Measurements from ENCODE around the gene LRP1. TPM values are rescaled to one million over a fixed set of nuclear protein-coding genes. Genes with fewer than 3 reads are reported as not detected.

The LRP1 gene
- total RNA-seq, 1 donor from 2014 or later = 369 TPM

- FAIRE-seq = no peak
- H3K27ac Mint-ChIP-seq (ENCODE audit: unreplicated experiment) = peak overlapping the region; percentile 84
- Histone ChIP-seq H3K9me3 (ENCODE audit: insufficient read depth, low read depth, low read length) (no peaks in the 10 kb centered on the region), H2AFZ (ENCODE audit: low read depth, low read length) (peak overlapping the region; percentile 5), H3K36me3 (ENCODE audit: insufficient read depth, low read length) (no peaks in the 10 kb centered on the region), H4K20me1 (ENCODE audit: insufficient read depth, low read length) (no peaks in the 10 kb centered on the region), H3K27me3 (ENCODE audit: insufficient read depth, low read length) (no peaks in the 10 kb centered on the region), H3K9ac (ENCODE audit: low read length) (no peak overlapping the region), H3K4me3 (ENCODE audit: insufficient read depth, low read depth, low read length) (no peak overlapping the region), H3K79me2 (ENCODE audit: insufficient read depth, low read length) (peaks cover 14% of the 10 kb centered on the region), H3K4me1 (ENCODE audit: insufficient read depth, low read length) (peaks cover 3% of the 10 kb centered on the region), H3K27ac (ENCODE audit: low read depth, low read length) (no peak overlapping the region), H3K4me2 (ENCODE audit: low read length) (no peak overlapping the region)
- TF ChIP-seq CTCF (IDR thresholded peaks at IDR 0.05; ENCODE audit: insufficient read depth, low read depth, low read length) (no peak), EZH2 (IDR thresholded peaks at IDR 0.05; ENCODE audit: insufficient read depth, low read length) (no peak)
- no peaks in the 10 kb centered on the region for H3K9me3 Mint-ChIP-seq (ENCODE audit: unreplicated experiment)
- H3K27me3 Mint-ChIP-seq (ENCODE audit: low read depth, unreplicated experiment) = no peaks in the 10 kb centered on the region
- peaks cover 2% of the 10 kb centered on the region for H3K4me1 Mint-ChIP-seq (ENCODE audit: low read depth, unreplicated experiment)
- no peak overlapping the region for H3K4me3 Mint-ChIP-seq (ENCODE audit: unreplicated experiment)
- H3K36me3 Mint-ChIP-seq (ENCODE audit: low read depth, unreplicated experiment) = no peaks in the 10 kb centered on the region
- no peak for DNase-seq (ENCODE audit: low read depth)
Observed at GRCh38 chr12:57079821-57080220, 48.5 kb upstream of the LRP1 start.

- no peaks in the 10 kb centered on the region for H3K36me3 Mint-ChIP-seq (ENCODE audit: low read depth, unreplicated experiment)
- no peak overlapping the region for H3K27ac ChIP-seq (ENCODE audit: low read depth, low read length)
- H3K36me3 ChIP-seq (ENCODE audit: insufficient read depth, low read length) = no peaks in the 10 kb centered on the region
- H3K9me3 ChIP-seq (ENCODE audit: insufficient read depth, low read depth, low read length) = no peaks in the 10 kb centered on the region
- H3K27me3 ChIP-seq (ENCODE audit: insufficient read depth, low read length) = no peaks in the 10 kb centered on the region
- no peak overlapping the region for H3K4me2 ChIP-seq (ENCODE audit: low read length)
- DNase-seq (ENCODE audit: low read depth) (no peak), FAIRE-seq (no peak)
- no peaks in the 10 kb centered on the region for H3K27me3 Mint-ChIP-seq (ENCODE audit: low read depth, unreplicated experiment)
- H3K79me2 ChIP-seq (ENCODE audit: insufficient read depth, low read length) = peaks cover 14% of the 10 kb centered on the region
- H3K27ac Mint-ChIP-seq (ENCODE audit: unreplicated experiment) = no peak overlapping the region
- H3K4me1 ChIP-seq (ENCODE audit: insufficient read depth, low read length) = peaks cover 7% of the 10 kb centered on the region
- H3K9ac ChIP-seq (ENCODE audit: low read length) = no peak overlapping the region
- H3K4me3 ChIP-seq (ENCODE audit: insufficient read depth, low read depth, low read length) = no peak overlapping the region
- H3K4me3 Mint-ChIP-seq (ENCODE audit: unreplicated experiment) = no peak overlapping the region
- no peak for TF ChIP-seq CTCF (IDR thresholded peaks at IDR 0.05; ENCODE audit: insufficient read depth, low read depth, low read length)
- TF ChIP-seq EZH2 (IDR thresholded peaks at IDR 0.05; ENCODE audit: insufficient read depth, low read length) = no peak
- no peaks in the 10 kb centered on the region for H3K9me3 Mint-ChIP-seq (ENCODE audit: unreplicated experiment)
- no peak overlapping the region for H2AFZ ChIP-seq (ENCODE audit: low read depth, low read length)
- peaks cover 4% of the 10 kb centered on the region for H3K4me1 Mint-ChIP-seq (ENCODE audit: low read depth, unreplicated experiment)
- no peaks in the 10 kb centered on the region for H4K20me1 ChIP-seq (ENCODE audit: insufficient read depth, low read length)
Observed at GRCh38 chr12:57080855-57081254, 47.4 kb upstream of the LRP1 start.

- peak overlapping the region; percentile 94 for H3K9ac ChIP-seq (ENCODE audit: low read length)
- no peak for FAIRE-seq
- H3K27ac Mint-ChIP-seq (ENCODE audit: unreplicated experiment) = peak overlapping the region; percentile 98
Observed at GRCh38 chr12:57085999-57086492, 42.2 kb upstream of the LRP1 start.

More at GRCh38 chr12:57085999-57086492, 42.2 kb upstream of the LRP1 start:
- Histone ChIP-seq H3K79me2 (ENCODE audit: insufficient read depth, low read length) (peaks cover 21% of the 10 kb centered on the region), H2AFZ (ENCODE audit: low read depth, low read length) (peak overlapping the region; percentile 53), H4K20me1 (ENCODE audit: insufficient read depth, low read length) (peaks cover 15% of the 10 kb centered on the region), H3K27ac (ENCODE audit: low read depth, low read length) (peak overlapping the region; percentile 97), H3K9me3 (ENCODE audit: insufficient read depth, low read depth, low read length) (no peaks in the 10 kb centered on the region), H3K4me3 (ENCODE audit: insufficient read depth, low read depth, low read length) (peak overlapping the region; percentile 83), H3K4me2 (ENCODE audit: low read length) (peak overlapping the region; percentile 96), H3K4me1 (ENCODE audit: insufficient read depth, low read length) (peaks cover 26% of the 10 kb centered on the region), H3K27me3 (ENCODE audit: insufficient read depth, low read length) (no peaks in the 10 kb centered on the region), H3K36me3 (ENCODE audit: insufficient read depth, low read length) (no peaks in the 10 kb centered on the region)
- H3K27me3 Mint-ChIP-seq (ENCODE audit: low read depth, unreplicated experiment) = no peaks in the 10 kb centered on the region
- DNase-seq (ENCODE audit: low read depth) = peak; percentile 44
- peaks cover 13% of the 10 kb centered on the region for H3K4me1 Mint-ChIP-seq (ENCODE audit: low read depth, unreplicated experiment)
- no peak for TF ChIP-seq CTCF (IDR thresholded peaks at IDR 0.05; ENCODE audit: insufficient read depth, low read depth, low read length)
- no peak for TF ChIP-seq EZH2 (IDR thresholded peaks at IDR 0.05; ENCODE audit: insufficient read depth, low read length)
- H3K4me3 Mint-ChIP-seq (ENCODE audit: unreplicated experiment) = peak overlapping the region; percentile 87
- peaks cover 6% of the 10 kb centered on the region for H3K36me3 Mint-ChIP-seq (ENCODE audit: low read depth, unreplicated experiment)
- H3K9me3 Mint-ChIP-seq (ENCODE audit: unreplicated experiment) = no peaks in the 10 kb centered on the region

Measured in astrocyte (in vitro differentiated cells and primary cell).